IMR-90 (cell line): ENCODE data around the gene ATP10D. TPM values are rescaled to one million over a fixed set of nuclear protein-coding genes. Genes with fewer than 3 reads are reported as not detected.

Source experiments
- ATAC-seq: fragments of 200-7000 bp; cut with Tn5 transposase; 2 replicates; pipeline ENCODE4 v1.9.1; 2020; ENCODE audit warnings: low read depth, mild to moderate bottlenecking, moderate library complexity
- BruUV-seq: library from RNA; stranded (reverse); fragments of 400-500 nt; replicated peaks from 2 replicates; lab custom pipeline; 2021; lab: Mats Ljungman, UMichigan
- CTCF ChIA-PET: fragments of 300-600 bp; formaldehyde crosslinking; extraction: SDS; loops from one replicate; lab custom pipeline; 2021; ENCODE audit warnings: antibody characterized with exemption; lab: Yijun Ruan, JAX
- POLR2A ChIA-PET: fragments of 300-600 bp; sonication (Branson Sonifier 250); formaldehyde crosslinking; loops from one replicate; lab custom pipeline; 2022; ENCODE audit warnings: antibody characterized with exemption; ENCODE audit not compliant: unreplicated experiment; lab: Charles Lee
- DNase-seq: peaks from one replicate; pipeline ENCODE4 v3.0.0; 2013
- H2AFZ ChIP-seq: replicated peaks from 2 replicates; pipeline ENCODE3; 2013; ENCODE audit warnings: low read length, mild to moderate bottlenecking; ENCODE audit not compliant: poor library complexity
- H2AK5ac ChIP-seq: 2 replicates; pipeline ENCODE4 v1.6.1; 2013; ENCODE audit warnings: low read depth, low read length, inconsistent platforms
- H2AK9ac ChIP-seq: replicated peaks from 2 replicates; pipeline ENCODE3; 2013; ENCODE audit warnings: mild to moderate bottlenecking, low read depth, low read length, moderate library complexity; ENCODE audit not compliant: poor library complexity
- H2BK120ac ChIP-seq: 2 replicates; pipeline ENCODE4 v1.6.1; 2013; ENCODE audit warnings: low read depth, low read length, inconsistent platforms
- H2BK15ac ChIP-seq: 3 replicates; pipeline ENCODE4 v1.6.1; 2013; ENCODE audit warnings: low read depth, low read length, inconsistent platforms
- H2BK20ac ChIP-seq: 2 replicates; pipeline ENCODE4 v1.6.1; 2013; ENCODE audit warnings: low read depth, mild to moderate bottlenecking, inconsistent platforms, low read length, moderate library complexity
- H2BK5ac ChIP-seq: 2 replicates; pipeline ENCODE4 v1.6.1; 2013; ENCODE audit warnings: mild to moderate bottlenecking, low read depth, low read length, inconsistent platforms; ENCODE audit not compliant: poor library complexity, severe bottlenecking
- H3K14ac ChIP-seq: replicated peaks from 2 replicates; pipeline ENCODE4 v1.6.1; 2013; ENCODE audit warnings: low read depth, low read length, inconsistent platforms
- H3K18ac ChIP-seq: 2 replicates; pipeline ENCODE4 v1.6.1; 2013; ENCODE audit warnings: low read depth, low read length, control low read depth
- H3K23ac ChIP-seq: 2 replicates; pipeline ENCODE4 v1.6.1; 2013; ENCODE audit warnings: low read depth, low read length, inconsistent platforms
- H3K27ac ChIP-seq: 2 replicates; pipeline ENCODE4 v1.5.1; 2013; ENCODE audit warnings: mild to moderate bottlenecking, control low read depth, low read length; ENCODE audit not compliant: insufficient read depth
- H3K27me3 ChIP-seq: 2 replicates; pipeline ENCODE4 v1.6.1; 2013; ENCODE audit warnings: low read length; ENCODE audit not compliant: control insufficient read depth, insufficient read depth
- H3K36me3 ChIP-seq: 2 replicates; pipeline ENCODE4 v1.6.1; 2013; ENCODE audit warnings: low read length, mixed read lengths; ENCODE audit not compliant: control insufficient read depth, insufficient read depth
- H3K4ac ChIP-seq: 2 replicates; pipeline ENCODE4 v1.6.1; 2013; ENCODE audit warnings: low read depth, low read length, inconsistent platforms
- H3K4me1 ChIP-seq: 2 replicates; pipeline ENCODE4 v1.6.1; 2013; ENCODE audit warnings: low read length, mixed read lengths; ENCODE audit not compliant: control insufficient read depth, insufficient read depth
- H3K4me2 ChIP-seq: 2 replicates; pipeline ENCODE4 v1.6.1; 2013; ENCODE audit warnings: low read depth, mild to moderate bottlenecking, control low read depth, low read length, moderate library complexity
- H3K4me3 ChIP-seq: 2 replicates; pipeline ENCODE4 v1.5.1; 2013; ENCODE audit warnings: low read depth, mild to moderate bottlenecking, control low read depth, low read length, moderate library complexity; ENCODE audit not compliant: insufficient read depth
- H3K56ac ChIP-seq: 2 replicates; pipeline ENCODE4 v1.6.1; 2013; ENCODE audit warnings: low read length, inconsistent platforms; ENCODE audit not compliant: insufficient read depth; ENCODE audit errors: extremely low read depth
- H3K79me1 ChIP-seq, 2 experiments: 2 replicates each; pipeline ENCODE4 v1.6.1; 2013; ENCODE audit warnings: low read length in 2 of 2, inconsistent platforms in 1 of 2, low read depth in 1 of 2
- H3K9ac ChIP-seq: 2 replicates; pipeline ENCODE4 v1.6.1; 2013; ENCODE audit warnings: low read depth, low read length, control low read depth
- H3K9me1 ChIP-seq: 2 replicates; pipeline ENCODE4 v1.6.1; 2013; ENCODE audit warnings: low read length, inconsistent platforms; ENCODE audit not compliant: insufficient read depth
- H3K9me3 ChIP-seq: 2 replicates; pipeline ENCODE4 v1.6.1; 2013; ENCODE audit warnings: low read length; ENCODE audit not compliant: control insufficient read depth, insufficient read depth
- H4K20me1 ChIP-seq: 2 replicates; pipeline ENCODE4 v1.6.1; 2013; ENCODE audit warnings: low read length, inconsistent platforms; ENCODE audit not compliant: insufficient read depth
- H4K5ac ChIP-seq: 2 replicates; pipeline ENCODE4 v1.6.1; 2013; ENCODE audit warnings: mild to moderate bottlenecking, low read depth, low read length, control low read depth
- H4K8ac ChIP-seq, 2 experiments: 2 replicates each; pipeline ENCODE4 v1.6.1; 2013; ENCODE audit warnings: low read depth in 2 of 2, low read length in 2 of 2, control low read depth in 1 of 2, inconsistent platforms in 1 of 2
- H4K91ac ChIP-seq: 2 replicates; pipeline ENCODE4 v1.6.1; 2013; ENCODE audit warnings: low read depth, low read length, inconsistent platforms; ENCODE audit not compliant: insufficient read depth
- BHLHE40 ChIP-seq: fragments of 150-350 bp; IDR thresholded peaks from 2 replicates; pipeline ENCODE4 v1.6.1; 2016; ENCODE audit warnings: mild to moderate bottlenecking, low read depth, low read length
- CEBPB ChIP-seq: IDR thresholded peaks from 2 replicates; pipeline ENCODE4 v1.6.1; 2012; ENCODE audit warnings: low read depth, low read length, improper control_type of control experiment
- CHD1 ChIP-seq: IDR thresholded peaks from 2 replicates; pipeline ENCODE4 v1.6.1; 2012; ENCODE audit warnings: low read depth, low read length, improper control_type of control experiment
- FOS ChIP-seq: fragments of 150-350 bp; IDR thresholded peaks from 2 replicates; pipeline ENCODE4 v1.6.1; 2016; ENCODE audit warnings: low read depth, low read length
- MAFK ChIP-seq: IDR thresholded peaks from 2 replicates; pipeline ENCODE4 v1.6.1; 2012; ENCODE audit warnings: low read depth, low read length, improper control_type of control experiment
- MAZ ChIP-seq: IDR thresholded peaks from 2 replicates; pipeline ENCODE4 v1.6.1; 2012; ENCODE audit warnings: low read depth, mild to moderate bottlenecking, low read length, improper control_type of control experiment, moderate library complexity, borderline replicate concordance
- NFE2L2 ChIP-seq: fragments of 150-350 bp; IDR thresholded peaks from 2 replicates; pipeline ENCODE4 v1.6.1; 2016; ENCODE audit warnings: low read depth, mild to moderate bottlenecking, low read length
- POLR2A ChIP-seq: IDR thresholded peaks from 2 replicates; pipeline ENCODE4 v1.6.1; 2012; ENCODE audit warnings: mild to moderate bottlenecking, low read depth, low read length
- RAD21 ChIP-seq: IDR thresholded peaks from 2 replicates; pipeline ENCODE4 v1.6.1; 2012; ENCODE audit warnings: low read length, improper control_type of control experiment
- RFX5 ChIP-seq: IDR thresholded peaks from 2 replicates; pipeline ENCODE4 v1.8.0; 2012; ENCODE audit warnings: low read depth, mild to moderate bottlenecking, low read length, moderate library complexity
- SMC3 ChIP-seq: fragments of 150-350 bp; IDR thresholded peaks from 2 replicates; pipeline ENCODE4 v1.6.1; 2016; ENCODE audit warnings: low read depth, mild to moderate bottlenecking, antibody characterized with exemption, low read length, moderate library complexity
- WGBS, 2 experiments: methylation state at CpG; one replicate each; pipeline versions ENCODE4 v1.1.5 to v1.1.7; 2013; ENCODE audit warnings: missing lambda C conversion rate in 2 of 2; ENCODE audit not compliant: insufficient read length in 1 of 2; ENCODE audit errors: extremely low coverage in 2 of 2; 5-methylcytosine and 5-hydroxymethylcytosine counted together
- dilution Hi-C: fragments of 300-500 bp; cut with HindIII; formaldehyde crosslinking; loops from one replicate; pipeline ENCODE4 v1.14.3; 2018; ENCODE audit warnings: low sequenced_read_pairs; ENCODE audit not compliant: unreplicated experiment
- in situ Hi-C: fragments of 300-500 bp; cut with MboI; formaldehyde crosslinking; loops from 3 replicates; pipeline ENCODE4 v1.14.3; 2019; ENCODE audit warnings: low sequenced_read_pairs, inconsistent platforms, mixed read lengths
- intact Hi-C: fragments of 100-400 bp; cut with micrococcal nuclease; formaldehyde crosslinking; loops from 2 replicates; pipeline ENCODE4 v1.10.0; 2022
- polyA plus RNA-seq, 3 experiments: library from polyadenylated mRNA; depleted of rRNA; stranded (reverse); fragments of >200 nt; gene quantifications; 2 replicates each; pipeline ENCODE4 v1.2.3, GENCODE V29; 2012; ENCODE audit warnings: low replicate concordance in 1 of 3
- total RNA-seq: library from RNA; depleted of rRNA; stranded (reverse); fragments of >200 nt; gene quantifications from 2 replicates; pipeline ENCODE4 v1.2.3, GENCODE V29; 2012
- TF ChIP-seq, protein P1 (sequence below): fragments of 150-350 bp; IDR thresholded peaks from 2 replicates; pipeline ENCODE4 v1.6.1; 2017; ENCODE audit warnings: mild to moderate bottlenecking, antibody characterized with exemption, low read length, low read depth
- TF ChIP-seq, protein P2 (sequence below): conservative IDR thresholded peaks from 2 replicates; pipeline ENCODE4 v1.5.1; 2012; ENCODE audit warnings: mild to moderate bottlenecking, low read depth, low read length, improper control_type of control experiment
- TF ChIP-seq, protein P3 (sequence below): fragments of 150-350 bp; IDR thresholded peaks from 2 replicates; pipeline ENCODE4 v1.6.1; 2016; ENCODE audit warnings: low read depth, mild to moderate bottlenecking, low read length, moderate library complexity, borderline replicate concordance

Gene ATP10D
- total and polyA plus RNA-seq, 2 of the 4 experiments (the other 2 are of a cell fraction), result 28.9 to 135 TPM

DNA sequence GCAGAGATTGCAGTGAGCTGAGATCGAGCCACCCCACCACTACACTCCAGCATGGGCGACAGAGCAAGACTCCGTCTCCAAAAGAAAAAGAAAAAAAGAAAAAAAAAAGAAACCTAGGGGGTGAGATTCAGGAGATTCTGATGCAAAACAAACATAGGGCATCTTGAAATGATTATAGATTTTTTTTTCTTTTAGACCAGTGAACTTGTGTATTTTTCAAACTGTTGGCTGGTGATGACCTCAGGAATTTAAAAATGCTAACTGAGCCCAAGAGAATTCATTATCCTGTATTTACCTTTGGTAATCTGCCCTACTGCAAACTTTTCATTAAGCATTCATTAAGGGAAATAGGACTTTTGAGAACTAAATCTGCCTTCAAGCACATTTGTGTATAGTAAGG is 20.6 kb downstream of the ATP10D start:
- Histone ChIP-seq H2BK20ac (no peak overlapping the region), H3K23ac (no peak overlapping the region), H3K18ac (no peak overlapping the region), H4K20me1 (no peaks in the 10 kb centered on the region), H3K27me3 (no peaks in the 10 kb centered on the region), H3K79me1 (peaks cover 16 to 48% of the 10 kb centered on the region in 2 experiments), H3K9me1 (peaks cover 3% of the 10 kb centered on the region; the same call in 1 of the 2 replicates), H2BK15ac (no peak overlapping the region), H3K9me3 (no peaks in the 10 kb centered on the region), H2AK9ac (no peak overlapping the region), H3K27ac (no peak overlapping the region), H2AFZ (no peak overlapping the region), H4K8ac (no peak overlapping the region), H3K14ac (no peak overlapping the region), H3K4me2 (no peak overlapping the region), H3K4me3 (no peak overlapping the region), H4K5ac (no peak overlapping the region), H3K56ac (no peak overlapping the region), H3K36me3 (peaks cover 1% of the 10 kb centered on the region), H2AK5ac (no peak overlapping the region), H3K4me1 (peaks cover 4% of the 10 kb centered on the region; the same call in 1 of the 2 replicates), H2BK5ac (no peak overlapping the region), H3K4ac (no peak overlapping the region), H3K9ac (no peak overlapping the region), H2BK120ac (no peak overlapping the region), H4K91ac (no peak overlapping the region)
- no peak for TF ChIP-seq MAZ
- no peak for TF ChIP-seq CEBPB
- TF ChIP-seq CHD1, result no peak
- TF ChIP-seq, protein P1, sequence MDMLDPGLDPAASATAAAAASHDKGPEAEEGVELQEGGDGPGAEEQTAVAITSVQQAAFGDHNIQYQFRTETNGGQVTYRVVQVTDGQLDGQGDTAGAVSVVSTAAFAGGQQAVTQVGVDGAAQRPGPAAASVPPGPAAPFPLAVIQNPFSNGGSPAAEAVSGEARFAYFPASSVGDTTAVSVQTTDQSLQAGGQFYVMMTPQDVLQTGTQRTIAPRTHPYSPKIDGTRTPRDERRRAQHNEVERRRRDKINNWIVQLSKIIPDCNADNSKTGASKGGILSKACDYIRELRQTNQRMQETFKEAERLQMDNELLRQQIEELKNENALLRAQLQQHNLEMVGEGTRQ, result no peak
- no peak for TF ChIP-seq POLR2A
- TF ChIP-seq, protein P2, sequence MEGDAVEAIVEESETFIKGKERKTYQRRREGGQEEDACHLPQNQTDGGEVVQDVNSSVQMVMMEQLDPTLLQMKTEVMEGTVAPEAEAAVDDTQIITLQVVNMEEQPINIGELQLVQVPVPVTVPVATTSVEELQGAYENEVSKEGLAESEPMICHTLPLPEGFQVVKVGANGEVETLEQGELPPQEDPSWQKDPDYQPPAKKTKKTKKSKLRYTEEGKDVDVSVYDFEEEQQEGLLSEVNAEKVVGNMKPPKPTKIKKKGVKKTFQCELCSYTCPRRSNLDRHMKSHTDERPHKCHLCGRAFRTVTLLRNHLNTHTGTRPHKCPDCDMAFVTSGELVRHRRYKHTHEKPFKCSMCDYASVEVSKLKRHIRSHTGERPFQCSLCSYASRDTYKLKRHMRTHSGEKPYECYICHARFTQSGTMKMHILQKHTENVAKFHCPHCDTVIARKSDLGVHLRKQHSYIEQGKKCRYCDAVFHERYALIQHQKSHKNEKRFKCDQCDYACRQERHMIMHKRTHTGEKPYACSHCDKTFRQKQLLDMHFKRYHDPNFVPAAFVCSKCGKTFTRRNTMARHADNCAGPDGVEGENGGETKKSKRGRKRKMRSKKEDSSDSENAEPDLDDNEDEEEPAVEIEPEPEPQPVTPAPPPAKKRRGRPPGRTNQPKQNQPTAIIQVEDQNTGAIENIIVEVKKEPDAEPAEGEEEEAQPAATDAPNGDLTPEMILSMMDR, result no peak
- TF ChIP-seq MAFK, result no peak
- TF ChIP-seq, protein P3, sequence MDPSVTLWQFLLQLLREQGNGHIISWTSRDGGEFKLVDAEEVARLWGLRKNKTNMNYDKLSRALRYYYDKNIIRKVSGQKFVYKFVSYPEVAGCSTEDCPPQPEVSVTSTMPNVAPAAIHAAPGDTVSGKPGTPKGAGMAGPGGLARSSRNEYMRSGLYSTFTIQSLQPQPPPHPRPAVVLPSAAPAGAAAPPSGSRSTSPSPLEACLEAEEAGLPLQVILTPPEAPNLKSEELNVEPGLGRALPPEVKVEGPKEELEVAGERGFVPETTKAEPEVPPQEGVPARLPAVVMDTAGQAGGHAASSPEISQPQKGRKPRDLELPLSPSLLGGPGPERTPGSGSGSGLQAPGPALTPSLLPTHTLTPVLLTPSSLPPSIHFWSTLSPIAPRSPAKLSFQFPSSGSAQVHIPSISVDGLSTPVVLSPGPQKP, result no peak
- no peak for TF ChIP-seq RAD21
- TF ChIP-seq BHLHE40, result no peak
- no peak for TF ChIP-seq FOS
- TF ChIP-seq NFE2L2, result no peak
- TF ChIP-seq RFX5, result no peak
- TF ChIP-seq SMC3, result no peak
- ChIA-PET CTCF (no interaction called here), POLR2A (no interaction called here)
- ATAC-seq (no peak), DNase-seq (no peak)
- dilution Hi-C loops, result no loop called here
- no TSS peak for BruUV-seq
- in situ Hi-C loops, result no loop called here
- no CpG with 5 or more reads among the region's 3 CpGs for WGBS, 2 experiments
- intact Hi-C loops, result no loop called here
